Endothelial cell (in vitro differentiated cells): ENCODE measurements around the gene LUC7L3. TPM values are rescaled to one million over a fixed set of nuclear protein-coding genes. Genes with fewer than 3 reads are reported as not detected.
"Not testable (repeated sequence)": the region's sequence is repeated elsewhere in the genome, so short reads cannot be mapped to it uniquely, and the experiment has no call there.

Experiments used
- DNase-seq: peaks from one replicate; pipeline ENCODE4 v3.0.0; 2021; ENCODE audit warnings: low spot score
- H3K27ac Mint-ChIP-seq: one replicate; pipeline ENCODE4 v1.8.0; 2021; ENCODE audit warnings: mixed read lengths, inconsistent platforms; ENCODE audit not compliant: unreplicated experiment
- H3K27me3 Mint-ChIP-seq: one replicate; pipeline ENCODE4 v1.8.0; 2021; ENCODE audit warnings: mild to moderate bottlenecking, moderate library complexity, mixed read lengths, inconsistent platforms; ENCODE audit not compliant: unreplicated experiment
- H3K36me3 Mint-ChIP-seq: one replicate; pipeline ENCODE4 v1.8.0; 2021; ENCODE audit warnings: mild to moderate bottlenecking, low read depth, mixed read lengths, inconsistent platforms; ENCODE audit not compliant: unreplicated experiment
- H3K4me1 Mint-ChIP-seq: one replicate; pipeline ENCODE4 v1.8.0; 2021; ENCODE audit warnings: mild to moderate bottlenecking, mixed read lengths, inconsistent platforms; ENCODE audit not compliant: unreplicated experiment
- H3K4me3 Mint-ChIP-seq: one replicate; pipeline ENCODE4 v1.8.0; 2021; ENCODE audit warnings: mild to moderate bottlenecking, mixed read lengths, inconsistent platforms; ENCODE audit not compliant: unreplicated experiment
- H3K9me3 Mint-ChIP-seq: one replicate; pipeline ENCODE4 v1.8.0; 2021; ENCODE audit warnings: mixed read lengths, inconsistent platforms; ENCODE audit not compliant: unreplicated experiment
- total RNA-seq: library from RNA; stranded (reverse); fragmentation: NEBNext Ultra II Directional; extraction: Animal tissue kit (Norgen Biotek cat#: 25700); gene quantifications from one replicate; pipeline ENCODE4 v1.2.1, GENCODE V29; 2021; ENCODE audit not compliant: unreplicated experiment
- TF ChIP-seq, protein P1 (sequence below): fragments of 200-600 bp; sonication (generic); IDR thresholded peaks from one replicate; pipeline ENCODE4 v1.5.0; 2021; ENCODE audit warnings: antibody characterized with exemption; ENCODE audit not compliant: unreplicated experiment

LUC7L3 gene
- total RNA-seq, 1 donor from 2014 or later, result 94.1 TPM

DNA sequence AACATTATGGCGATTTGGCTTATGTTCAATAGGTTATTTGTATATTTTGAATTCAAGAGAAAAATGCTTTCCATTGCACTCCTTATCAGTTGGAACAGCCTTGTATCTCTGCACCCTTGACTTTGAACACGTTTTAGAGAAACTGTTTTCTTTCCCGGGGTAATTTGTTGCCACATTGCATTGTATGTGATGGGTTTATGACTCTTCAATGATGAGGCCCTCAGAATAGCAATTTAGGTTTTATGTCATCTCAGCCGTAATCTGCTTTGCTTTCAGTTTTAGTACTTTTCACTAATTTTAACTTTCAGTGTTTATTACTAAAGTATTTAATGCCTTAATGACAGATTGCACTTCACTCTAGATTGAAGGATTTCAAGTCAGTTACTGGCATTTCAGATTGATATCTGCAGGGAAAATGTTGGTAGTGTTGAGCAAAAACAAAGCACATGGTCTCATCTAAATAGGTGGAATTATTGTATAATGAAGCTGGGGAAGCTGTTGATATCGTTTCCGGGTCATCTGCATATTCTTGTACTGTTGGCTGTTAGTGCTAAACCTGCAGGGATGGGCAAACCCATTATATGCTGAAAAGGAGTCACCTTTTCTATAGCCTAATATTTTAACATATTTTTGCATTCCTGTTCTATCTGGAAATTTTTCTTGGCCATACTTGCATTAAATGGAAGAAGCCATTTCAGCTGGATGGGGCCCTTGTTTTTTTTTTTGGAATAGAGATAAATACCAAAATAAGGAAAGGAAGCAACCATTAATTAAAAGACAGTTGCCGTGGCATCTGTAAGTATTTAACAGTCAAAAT is 2.0 kb downstream of the LUC7L3 start:
- no peak overlapping the region for H3K27ac Mint-ChIP-seq
- no peaks in the 10 kb centered on the region for H3K36me3 Mint-ChIP-seq
- no peak for DNase-seq
- TF ChIP-seq, protein P1, sequence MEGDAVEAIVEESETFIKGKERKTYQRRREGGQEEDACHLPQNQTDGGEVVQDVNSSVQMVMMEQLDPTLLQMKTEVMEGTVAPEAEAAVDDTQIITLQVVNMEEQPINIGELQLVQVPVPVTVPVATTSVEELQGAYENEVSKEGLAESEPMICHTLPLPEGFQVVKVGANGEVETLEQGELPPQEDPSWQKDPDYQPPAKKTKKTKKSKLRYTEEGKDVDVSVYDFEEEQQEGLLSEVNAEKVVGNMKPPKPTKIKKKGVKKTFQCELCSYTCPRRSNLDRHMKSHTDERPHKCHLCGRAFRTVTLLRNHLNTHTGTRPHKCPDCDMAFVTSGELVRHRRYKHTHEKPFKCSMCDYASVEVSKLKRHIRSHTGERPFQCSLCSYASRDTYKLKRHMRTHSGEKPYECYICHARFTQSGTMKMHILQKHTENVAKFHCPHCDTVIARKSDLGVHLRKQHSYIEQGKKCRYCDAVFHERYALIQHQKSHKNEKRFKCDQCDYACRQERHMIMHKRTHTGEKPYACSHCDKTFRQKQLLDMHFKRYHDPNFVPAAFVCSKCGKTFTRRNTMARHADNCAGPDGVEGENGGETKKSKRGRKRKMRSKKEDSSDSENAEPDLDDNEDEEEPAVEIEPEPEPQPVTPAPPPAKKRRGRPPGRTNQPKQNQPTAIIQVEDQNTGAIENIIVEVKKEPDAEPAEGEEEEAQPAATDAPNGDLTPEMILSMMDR, result no peak
- peak overlapping the region; percentile 98 for H3K4me3 Mint-ChIP-seq
- no peaks in the 10 kb centered on the region for H3K27me3 Mint-ChIP-seq
- peaks cover 21% of the 10 kb centered on the region for H3K4me1 Mint-ChIP-seq
- no peaks in the 10 kb centered on the region for H3K9me3 Mint-ChIP-seq

DNA sequence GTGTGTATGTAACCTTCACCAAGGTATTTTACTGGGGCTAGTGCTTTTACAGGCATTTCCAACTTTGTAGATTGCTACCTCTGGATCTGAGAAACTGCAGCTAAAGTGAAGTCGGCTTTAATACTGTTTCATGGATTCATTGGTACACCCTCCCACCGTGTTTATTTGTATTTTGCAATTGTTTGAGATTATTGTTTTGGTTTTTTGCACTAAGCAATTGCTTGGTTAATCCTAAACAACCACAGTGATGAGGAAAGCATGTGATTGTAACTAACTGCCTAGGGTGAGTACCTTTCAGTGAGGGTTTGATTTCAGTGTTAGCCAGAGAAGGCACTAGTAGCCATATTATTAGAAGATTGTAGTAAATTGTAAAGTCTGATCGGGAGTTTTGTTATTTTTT is 3.3 kb downstream of the LUC7L3 start:
- Mint-ChIP-seq H3K36me3 (no peaks in the 10 kb centered on the region), H3K27me3 (no peaks in the 10 kb centered on the region), H3K4me3 (no peak overlapping the region), H3K4me1 (peaks cover 28% of the 10 kb centered on the region), H3K9me3 (no peaks in the 10 kb centered on the region), H3K27ac (peak overlapping the region; percentile 72)
- DNase-seq, result no peak
- TF ChIP-seq, protein P1, result no peak

DNA sequence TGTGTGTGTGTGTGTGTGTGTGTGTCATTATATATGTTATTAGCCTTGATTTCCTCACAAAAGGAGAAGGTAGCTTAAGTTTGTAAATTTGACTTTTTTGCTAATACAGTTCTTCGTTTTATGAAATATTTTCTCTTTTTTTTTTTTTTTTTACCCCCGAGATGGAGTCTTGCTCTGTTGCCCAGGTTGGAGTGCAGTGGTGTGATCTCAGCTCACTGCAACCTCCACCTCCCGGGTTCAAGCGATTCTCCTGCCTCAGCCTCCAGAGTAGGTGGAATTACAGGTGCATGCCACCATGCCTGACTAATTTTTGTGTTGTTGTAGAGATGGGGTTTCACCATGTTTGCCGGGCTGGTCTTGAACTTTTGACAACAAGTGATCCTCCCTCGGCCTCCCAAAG is 5.2 kb downstream of the LUC7L3 start:
- DNase-seq, H3K27ac Mint-ChIP-seq, H3K4me3 Mint-ChIP-seq, H3K36me3 Mint-ChIP-seq, H3K27me3 Mint-ChIP-seq, H3K9me3 Mint-ChIP-seq: not testable (repeated sequence)
- H3K4me1 Mint-ChIP-seq, result peaks cover 28% of the 10 kb centered on the region

DNA sequence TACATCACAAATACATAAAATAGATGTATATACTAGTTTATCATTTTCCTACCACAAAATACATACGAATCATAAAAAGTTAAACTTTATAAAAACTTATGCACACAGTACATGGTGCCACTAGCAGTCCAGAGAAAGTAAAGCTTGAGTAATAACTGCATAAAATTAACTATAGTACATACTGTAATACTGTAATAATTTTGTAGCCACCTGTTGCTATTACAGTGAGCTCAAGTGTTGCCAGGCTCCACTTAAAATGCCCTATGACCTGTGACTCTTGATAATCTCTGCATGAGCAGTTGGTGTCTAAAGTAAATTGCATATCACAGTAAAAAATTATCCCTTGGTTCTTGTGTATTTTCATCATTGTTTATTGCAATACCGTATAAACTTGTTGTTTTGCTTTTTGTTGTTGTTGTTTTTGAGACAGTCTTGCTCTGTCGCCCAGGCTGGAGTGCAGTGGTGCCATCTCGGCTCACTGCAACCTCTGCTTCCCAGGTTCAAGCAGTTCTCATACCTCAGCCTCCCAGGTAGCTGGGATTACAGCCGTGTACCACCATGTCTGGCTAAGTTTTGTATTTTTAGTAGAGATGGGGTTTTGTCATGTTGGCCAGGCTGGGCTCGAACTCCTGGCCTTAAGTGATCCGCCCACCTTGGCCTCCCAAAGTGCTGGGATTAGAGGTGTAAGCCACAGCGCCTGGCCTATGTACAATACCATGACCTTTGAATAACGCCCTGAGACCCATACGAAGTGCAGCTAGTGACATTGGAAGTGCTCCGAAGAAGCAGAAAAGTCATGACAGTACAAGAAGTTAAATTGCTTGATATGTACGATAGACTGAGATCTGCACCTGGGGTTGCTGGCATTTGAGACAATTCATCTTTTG is 6.6 kb downstream of the LUC7L3 start:
- H3K27ac Mint-ChIP-seq, result no peak overlapping the region
- TF ChIP-seq, protein P1, result no peak

DNA sequence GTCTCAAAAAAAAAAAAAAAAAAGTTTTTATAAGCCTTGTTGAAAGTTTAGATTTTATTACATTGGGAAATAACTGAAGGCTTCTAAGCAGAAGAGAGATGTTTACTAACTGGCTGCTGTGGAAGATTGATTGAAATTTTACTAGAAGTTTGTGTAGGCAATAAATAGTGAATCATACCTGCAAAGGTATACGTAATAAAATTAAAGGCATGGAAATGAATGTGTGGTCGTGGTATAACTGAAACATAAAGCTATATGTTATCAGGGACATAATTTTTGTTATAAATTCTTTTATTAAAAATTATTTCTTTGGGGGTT is 8.7 kb downstream of the LUC7L3 start:
- no peaks in the 10 kb centered on the region for H3K36me3 Mint-ChIP-seq
- H3K9me3 Mint-ChIP-seq, result no peaks in the 10 kb centered on the region
- no peak overlapping the region for H3K4me3 Mint-ChIP-seq
- no peak overlapping the region for H3K27ac Mint-ChIP-seq
- TF ChIP-seq, protein P1, result no peak
- peaks cover 7% of the 10 kb centered on the region for H3K4me1 Mint-ChIP-seq
- no peak for DNase-seq
- no peaks in the 10 kb centered on the region for H3K27me3 Mint-ChIP-seq

More for the DNA sequence above, 6.6 kb downstream of the LUC7L3 start:
- Mint-ChIP-seq H3K4me3 (no peak overlapping the region), H3K27me3 (no peaks in the 10 kb centered on the region), H3K36me3 (no peaks in the 10 kb centered on the region), H3K9me3 (no peaks in the 10 kb centered on the region), H3K4me1 (peaks cover 22% of the 10 kb centered on the region)
- no peak for DNase-seq
